Hepatocyte (in vitro differentiated cells): Measurements from ENCODE around the gene ALCAM. TPM values are rescaled to one million over a fixed set of nuclear protein-coding genes. Genes with fewer than 3 reads are reported as not detected.

Experiments
- DNase-seq: peaks from one replicate; pipeline ENCODE4 v3.0.0-alpha.2; 2016; ENCODE audit warnings: low spot score
- H2AFZ ChIP-seq: fragments of 200-600 bp; sonication (generic); 2 replicates; pipeline ENCODE4 v1.6.0; 2016; ENCODE audit warnings: antibody characterized with exemption, mild to moderate bottlenecking
- H3K27ac ChIP-seq: fragments of 200-600 bp; sonication (generic); 2 replicates; pipeline ENCODE4 v1.5.1; 2016; ENCODE audit warnings: mild to moderate bottlenecking
- H3K27me3 ChIP-seq: fragments of 200-600 bp; sonication (generic); 2 replicates; pipeline ENCODE4 v1.6.1; 2016
- H3K36me3 ChIP-seq: fragments of 200-600 bp; sonication (generic); replicated peaks from 2 replicates; pipeline ENCODE4 v1.5.1; 2016; ENCODE audit warnings: low read depth; ENCODE audit not compliant: insufficient read depth
- H3K4me1 ChIP-seq: fragments of 200-600 bp; sonication (generic); 2 replicates; pipeline ENCODE4 v1.5.1; 2016; ENCODE audit warnings: mild to moderate bottlenecking, moderate library complexity; ENCODE audit not compliant: insufficient read depth
- H3K4me2 ChIP-seq: fragments of 200-600 bp; sonication (generic); 2 replicates; pipeline ENCODE4 v1.6.0; 2016
- H3K4me3 ChIP-seq: fragments of 200-600 bp; sonication (generic); 2 replicates; pipeline ENCODE4 v1.5.1; 2016; ENCODE audit warnings: mild to moderate bottlenecking
- H3K79me2 ChIP-seq: fragments of 200-600 bp; sonication (generic); 2 replicates; pipeline ENCODE4 v1.6.0; 2017; ENCODE audit warnings: mild to moderate bottlenecking
- H3K9me2 ChIP-seq: fragments of 200-600 bp; sonication (generic); replicated peaks from 2 replicates; pipeline ENCODE4 v1.6.0; 2017; ENCODE audit warnings: mild to moderate bottlenecking; ENCODE audit not compliant: insufficient read depth
- H3K9me3 ChIP-seq: fragments of 200-600 bp; sonication (generic); 2 replicates; pipeline ENCODE4 v1.5.1; 2016; ENCODE audit warnings: low read depth, mild to moderate bottlenecking
- H4K20me1 ChIP-seq: fragments of 200-600 bp; sonication (generic); 2 replicates; pipeline ENCODE4 v1.6.0; 2016; ENCODE audit warnings: mild to moderate bottlenecking; ENCODE audit not compliant: insufficient read depth, poor library complexity, severe bottlenecking
- CTCF ChIP-seq: fragments of 200-600 bp; sonication (generic); IDR thresholded peaks from 2 replicates; pipeline ENCODE4 v1.5.1; 2016; ENCODE audit warnings: antibody characterized with exemption, mild to moderate bottlenecking; ENCODE audit not compliant: poor library complexity
- EZH2 ChIP-seq: fragments of 200-600 bp; sonication (generic); IDR thresholded peaks from 2 replicates; pipeline ENCODE4 v1.6.1; 2016; ENCODE audit warnings: antibody characterized with exemption, mild to moderate bottlenecking, borderline replicate concordance
- EZH2phosphoT487 ChIP-seq: fragments of 200-600 bp; sonication (generic); IDR thresholded peaks from one replicate; pipeline ENCODE4 v1.6.1; 2018; ENCODE audit warnings: antibody characterized with exemption, mild to moderate bottlenecking, low read depth, moderate library complexity; ENCODE audit not compliant: unreplicated experiment, severe bottlenecking
- WGBS: methylation state at CpG from one replicate; pipeline ENCODE4 v1.1.6; 2016; ENCODE audit warnings: low lambda C conversion rate; ENCODE audit errors: missing lambda C conversion rate; 5-methylcytosine and 5-hydroxymethylcytosine counted together
- polyA plus RNA-seq: library from polyadenylated mRNA; unstranded; fragments of >200 nt; fragmentation: Nextera tagmentation; extraction: Ambion mirVana; gene quantifications from 2 replicates; pipeline ENCODE4 v1.2.1, GENCODE V29; 2016
- total RNA-seq: library from RNA; depleted of rRNA; stranded (reverse); fragments of >200 nt; gene quantifications from 2 replicates; pipeline ENCODE4 v1.2.3, GENCODE V29; 2014

Gene ALCAM
- total and polyA plus RNA-seq, 2 experiments from 2014 or later, result 58.0 to 134 TPM

- Histone ChIP-seq H3K9me2 (no peaks in the 10 kb centered on the region), H3K79me2 (no peaks in the 10 kb centered on the region), H3K4me3 (no peak overlapping the region), H3K27me3 (no peaks in the 10 kb centered on the region), H3K36me3 (no peaks in the 10 kb centered on the region), H3K27ac (no peak overlapping the region), H3K9me3 (no peaks in the 10 kb centered on the region), H3K4me2 (no peak overlapping the region), H4K20me1 (no peaks in the 10 kb centered on the region), H3K4me1 (no peaks in the 10 kb centered on the region), H2AFZ (no peak overlapping the region)
- no peak for TF ChIP-seq CTCF
- TF ChIP-seq EZH2phosphoT487, result no peak
- TF ChIP-seq EZH2, result no peak
- WGBS, result 87% methylated on average over 2 of the region's 2 CpGs
- DNase-seq, result no peak
Measured at GRCh38 chr3:105323274-105323599, 43.5 kb upstream of the ALCAM start.

DNA sequence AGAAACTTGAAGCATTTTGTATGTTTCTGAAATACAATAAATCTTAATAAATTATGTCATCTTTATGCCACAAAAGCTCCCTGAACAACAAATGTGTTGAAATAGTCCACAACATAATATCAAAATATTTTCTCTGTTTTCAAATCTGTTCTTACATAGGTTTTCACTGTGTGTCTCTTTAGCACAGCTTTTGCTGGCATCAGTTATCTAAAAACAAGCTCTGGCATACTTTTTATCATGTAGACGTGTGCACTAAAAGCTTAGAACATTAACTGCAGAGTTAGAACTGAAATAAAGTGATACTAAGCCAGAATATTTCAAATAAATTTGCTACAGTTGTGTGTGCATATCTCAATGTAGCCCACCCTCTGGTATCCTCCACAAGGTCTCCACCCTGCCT is 41.8 kb upstream of the ALCAM start:
- Histone ChIP-seq H3K4me3 (no peak overlapping the region), H4K20me1 (no peaks in the 10 kb centered on the region), H3K27me3 (no peaks in the 10 kb centered on the region), H2AFZ (no peak overlapping the region), H3K9me2 (no peaks in the 10 kb centered on the region), H3K27ac (no peak overlapping the region), H3K79me2 (no peaks in the 10 kb centered on the region), H3K4me2 (no peak overlapping the region), H3K36me3 (no peaks in the 10 kb centered on the region), H3K4me1 (no peaks in the 10 kb centered on the region), H3K9me3 (no peaks in the 10 kb centered on the region)
- 97% methylated on average over 1 of the region's 1 CpG for WGBS
- TF ChIP-seq CTCF (no peak), EZH2 (no peak), EZH2phosphoT487 (no peak)
- no peak for DNase-seq

- Histone ChIP-seq H3K4me1 (no peaks in the 10 kb centered on the region), H3K4me3 (no peak overlapping the region), H3K27ac (no peak overlapping the region), H3K9me3 (no peaks in the 10 kb centered on the region), H2AFZ (no peak overlapping the region), H4K20me1 (no peaks in the 10 kb centered on the region), H3K4me2 (no peak overlapping the region), H3K27me3 (no peaks in the 10 kb centered on the region), H3K79me2 (no peaks in the 10 kb centered on the region), H3K9me2 (no peaks in the 10 kb centered on the region), H3K36me3 (no peaks in the 10 kb centered on the region)
- no peak for DNase-seq
- TF ChIP-seq EZH2phosphoT487, result no peak
- TF ChIP-seq EZH2, result no peak
- TF ChIP-seq CTCF, result no peak
Measured at GRCh38 chr3:105327662-105328337, 38.9 kb upstream of the ALCAM start.

DNA sequence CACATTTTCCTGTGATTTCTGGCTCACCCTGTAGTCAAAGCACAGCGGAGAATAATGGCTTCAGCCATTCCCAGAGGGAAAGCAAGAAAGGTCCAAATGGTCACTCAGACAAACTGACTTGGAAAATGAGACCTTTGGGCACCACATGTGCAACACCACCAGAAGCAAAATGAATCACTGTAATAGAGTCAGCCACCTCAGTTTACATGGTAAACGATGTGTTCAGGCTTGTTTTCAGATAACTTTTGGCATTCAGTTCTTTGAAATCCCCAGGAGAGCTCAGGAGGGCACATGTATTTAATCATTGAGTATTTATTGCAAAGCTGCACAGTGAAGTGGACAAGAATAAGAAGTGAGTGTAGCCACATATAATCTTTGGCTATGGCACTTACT is 38.4 kb upstream of the ALCAM start:
- TF ChIP-seq EZH2phosphoT487, result no peak
- TF ChIP-seq CTCF, result no peak
- TF ChIP-seq EZH2, result no peak
- no peak overlapping the region for H3K4me2 ChIP-seq
- no peak for DNase-seq
- H3K9me2 ChIP-seq, result no peaks in the 10 kb centered on the region
- H3K4me3 ChIP-seq, result no peak overlapping the region
- no peaks in the 10 kb centered on the region for H4K20me1 ChIP-seq
- WGBS, result 65% methylated on average over 2 of the region's 2 CpGs
- no peak overlapping the region for H2AFZ ChIP-seq
- H3K27ac ChIP-seq, result no peak overlapping the region
- no peaks in the 10 kb centered on the region for H3K79me2 ChIP-seq
- no peaks in the 10 kb centered on the region for H3K4me1 ChIP-seq
- H3K9me3 ChIP-seq, result no peaks in the 10 kb centered on the region
- H3K27me3 ChIP-seq, result no peaks in the 10 kb centered on the region
- H3K36me3 ChIP-seq, result no peaks in the 10 kb centered on the region
